H9 (cell line): Measurements from ENCODE around the gene RPS27L. TPM values are rescaled to one million over a fixed set of nuclear protein-coding genes. Genes with fewer than 3 reads are reported as not detected.

Experiments used
- DNase-seq: peaks from one replicate; pipeline ENCODE4 v3.0.0-alpha.2; 2017
- H2AFZ ChIP-seq: one replicate; pipeline ENCODE4 v1.6.1; 2013; ENCODE audit warnings: mild to moderate bottlenecking, low read length, control low read depth, moderate library complexity
- H2AK5ac ChIP-seq: 2 replicates; pipeline ENCODE4 v1.6.1; 2013; ENCODE audit warnings: low read length, control low read depth, mixed read lengths; ENCODE audit not compliant: insufficient read length
- H2BK120ac ChIP-seq: one replicate; pipeline ENCODE4 v1.6.1; 2013; ENCODE audit warnings: low read depth, mild to moderate bottlenecking, low read length, control low read depth, inconsistent platforms; ENCODE audit not compliant: poor library complexity, severe bottlenecking
- H2BK12ac ChIP-seq: 2 replicates; pipeline ENCODE4 v1.6.1; 2013; ENCODE audit warnings: low read length, control low read depth, mixed read lengths, low read depth; ENCODE audit not compliant: insufficient read length
- H2BK15ac ChIP-seq: 2 replicates; pipeline ENCODE4 v1.6.1; 2013; ENCODE audit warnings: low read depth, low read length, control low read depth
- H2BK20ac ChIP-seq: one replicate; pipeline ENCODE4 v1.6.1; 2013; ENCODE audit warnings: low read depth, mild to moderate bottlenecking, low read length, control low read depth, inconsistent platforms; ENCODE audit not compliant: poor library complexity, severe bottlenecking
- H2BK5ac ChIP-seq: 2 replicates; pipeline ENCODE4 v1.6.1; 2013; ENCODE audit warnings: low read length, control low read depth, mixed read lengths; ENCODE audit not compliant: insufficient read length
- H3K14ac ChIP-seq: 2 replicates; pipeline ENCODE4 v1.6.1; 2013; ENCODE audit warnings: low read length, control low read depth; ENCODE audit not compliant: insufficient read depth
- H3K18ac ChIP-seq: 2 replicates; pipeline ENCODE4 v1.6.1; 2013; ENCODE audit warnings: low read depth, mild to moderate bottlenecking, mixed read lengths, low read length, control low read depth; ENCODE audit not compliant: insufficient read length
- H3K23ac ChIP-seq: 2 replicates; pipeline ENCODE4 v1.6.1; 2013; ENCODE audit warnings: low read length, control low read depth, mixed read lengths, low read depth; ENCODE audit not compliant: insufficient read length
- H3K23me2 ChIP-seq: 2 replicates; pipeline ENCODE4 v1.6.1; 2013; ENCODE audit warnings: low read depth, mild to moderate bottlenecking, mixed read lengths, low read length, control low read depth; ENCODE audit not compliant: insufficient read length, poor library complexity, severe bottlenecking
- H3K27ac ChIP-seq: 2 replicates; pipeline ENCODE4 v1.5.1; 2013; ENCODE audit warnings: low read length, control low read depth, mixed read lengths, low read depth; ENCODE audit not compliant: insufficient read length
- H3K27me3 ChIP-seq: 2 replicates; pipeline ENCODE4 v1.6.1; 2013; ENCODE audit warnings: low read length, control low read depth, inconsistent platforms; ENCODE audit not compliant: insufficient read depth
- H3K4ac ChIP-seq: 2 replicates; pipeline ENCODE4 v1.6.1; 2013; ENCODE audit warnings: low read depth, mild to moderate bottlenecking, control low read depth, inconsistent platforms, low read length, moderate library complexity
- H3K4me1 ChIP-seq: 2 replicates; pipeline ENCODE4 v1.6.1; 2013; ENCODE audit warnings: low read length, control low read depth, inconsistent platforms; ENCODE audit not compliant: insufficient read depth
- H3K4me2 ChIP-seq: 2 replicates; pipeline ENCODE4 v1.6.1; 2013; ENCODE audit warnings: low read length, control low read depth, mixed read lengths; ENCODE audit not compliant: insufficient read length, insufficient read depth
- H3K56ac ChIP-seq: 2 replicates; pipeline ENCODE4 v1.6.1; 2013; ENCODE audit warnings: low read depth, mild to moderate bottlenecking, mixed read lengths, low read length, control low read depth; ENCODE audit not compliant: insufficient read length
- H3K79me1 ChIP-seq: 2 replicates; pipeline ENCODE4 v1.6.1; 2013; ENCODE audit warnings: low read depth, mild to moderate bottlenecking, moderate library complexity, low read length, control low read depth, inconsistent platforms; ENCODE audit not compliant: insufficient read depth, poor library complexity, severe bottlenecking
- H3K79me2 ChIP-seq: 2 replicates; pipeline ENCODE4 v1.6.1; 2013; ENCODE audit warnings: low read length, control low read depth, inconsistent platforms; ENCODE audit not compliant: insufficient read depth
- H3K9ac ChIP-seq: 2 replicates; pipeline ENCODE4 v1.6.1; 2013; ENCODE audit warnings: low read length, control low read depth, mixed read lengths; ENCODE audit not compliant: insufficient read length; ENCODE audit errors: extremely low read depth
- H3K9me3 ChIP-seq: one replicate; pipeline ENCODE4 v1.6.1; 2013; ENCODE audit warnings: low read depth, low read length, inconsistent platforms; ENCODE audit not compliant: control insufficient read depth
- H3T11ph ChIP-seq: one replicate; pipeline ENCODE4 v1.6.1; 2013; ENCODE audit warnings: mild to moderate bottlenecking, low read length, control low read depth, inconsistent platforms
- H4K20me1 ChIP-seq: one replicate; pipeline ENCODE4 v1.6.1; 2013; ENCODE audit not compliant: control insufficient read depth, insufficient read length, insufficient read depth
- H4K5ac ChIP-seq: 2 replicates; pipeline ENCODE4 v1.6.1; 2013; ENCODE audit warnings: low read depth, mild to moderate bottlenecking, mixed read lengths, low read length, control low read depth; ENCODE audit not compliant: insufficient read length
- H4K8ac ChIP-seq: replicated peaks from 2 replicates; pipeline ENCODE4 v1.6.1; 2013; ENCODE audit warnings: low read length, control low read depth, mixed read lengths, low read depth; ENCODE audit not compliant: insufficient read length
- H4K91ac ChIP-seq: 2 replicates; pipeline ENCODE4 v1.6.1; 2013; ENCODE audit warnings: low read depth, mild to moderate bottlenecking, moderate library complexity, mixed read lengths, low read length, control low read depth; ENCODE audit not compliant: insufficient read length
- H3K27ac Mint-ChIP-seq, 3 experiments: 2 replicates in 2 of 3; 3 replicates in 1 of 3; pipeline ENCODE4 v1.8.0; 2020 to 2021; ENCODE audit warnings: mixed read lengths in 3 of 3, mild to moderate bottlenecking in 1 of 3, moderate library complexity in 1 of 3
- H3K27me3 Mint-ChIP-seq: 2 replicates; pipeline ENCODE4 v1.8.0; 2021; ENCODE audit warnings: low read depth, mild to moderate bottlenecking, moderate library complexity, mixed read lengths
- H3K36me3 Mint-ChIP-seq, 3 experiments: 2 replicates in 2 of 3; 3 replicates in 1 of 3; pipeline ENCODE4 v1.8.0; 2020 to 2021; ENCODE audit warnings: low read depth in 3 of 3, mixed read lengths in 3 of 3; ENCODE audit not compliant: insufficient read depth in 1 of 3
- H3K4me1 Mint-ChIP-seq, 2 experiments: 2 replicates each; pipeline ENCODE4 v1.8.0; 2020; ENCODE audit warnings: mixed read lengths in 2 of 2
- H3K4me3 Mint-ChIP-seq, 2 experiments: 2 replicates in 1 of 2; 3 replicates in 1 of 2; pipeline ENCODE4 v1.8.0; 2020 to 2021; ENCODE audit warnings: mild to moderate bottlenecking in 2 of 2, mixed read lengths in 2 of 2, moderate library complexity in 1 of 2
- H3K9me3 Mint-ChIP-seq, 2 experiments: 2 replicates in 1 of 2; 3 replicates in 1 of 2; pipeline ENCODE4 v1.8.0; 2020; ENCODE audit warnings: mild to moderate bottlenecking in 2 of 2, mixed read lengths in 2 of 2, moderate library complexity in 1 of 2
- WGBS: extraction: QIAGEN DNeasy Blood & Tissue Kit; methylation state at CpG from one replicate; pipeline ENCODE4 v1.1.7; 2013; ENCODE audit warnings: missing lambda C conversion rate, low lambda C conversion rate, mixed read lengths; ENCODE audit not compliant: insufficient read length; ENCODE audit errors: extremely low coverage; 5-methylcytosine and 5-hydroxymethylcytosine counted together
- total RNA-seq: library from RNA; stranded (reverse); gene quantifications from 2 replicates; pipeline ENCODE4 v1.2.1, GENCODE V29; 2021
- TF ChIP-seq, protein P1 (sequence below): fragments of 200-600 bp; sonication (generic); conservative IDR thresholded peaks from 3 replicates; pipeline ENCODE4 v1.8.0; 2021; ENCODE audit warnings: antibody characterized with exemption, mild to moderate bottlenecking

The RPS27L gene
- total RNA-seq, 1 experiment from 2014 or later = 180 TPM

DNA sequence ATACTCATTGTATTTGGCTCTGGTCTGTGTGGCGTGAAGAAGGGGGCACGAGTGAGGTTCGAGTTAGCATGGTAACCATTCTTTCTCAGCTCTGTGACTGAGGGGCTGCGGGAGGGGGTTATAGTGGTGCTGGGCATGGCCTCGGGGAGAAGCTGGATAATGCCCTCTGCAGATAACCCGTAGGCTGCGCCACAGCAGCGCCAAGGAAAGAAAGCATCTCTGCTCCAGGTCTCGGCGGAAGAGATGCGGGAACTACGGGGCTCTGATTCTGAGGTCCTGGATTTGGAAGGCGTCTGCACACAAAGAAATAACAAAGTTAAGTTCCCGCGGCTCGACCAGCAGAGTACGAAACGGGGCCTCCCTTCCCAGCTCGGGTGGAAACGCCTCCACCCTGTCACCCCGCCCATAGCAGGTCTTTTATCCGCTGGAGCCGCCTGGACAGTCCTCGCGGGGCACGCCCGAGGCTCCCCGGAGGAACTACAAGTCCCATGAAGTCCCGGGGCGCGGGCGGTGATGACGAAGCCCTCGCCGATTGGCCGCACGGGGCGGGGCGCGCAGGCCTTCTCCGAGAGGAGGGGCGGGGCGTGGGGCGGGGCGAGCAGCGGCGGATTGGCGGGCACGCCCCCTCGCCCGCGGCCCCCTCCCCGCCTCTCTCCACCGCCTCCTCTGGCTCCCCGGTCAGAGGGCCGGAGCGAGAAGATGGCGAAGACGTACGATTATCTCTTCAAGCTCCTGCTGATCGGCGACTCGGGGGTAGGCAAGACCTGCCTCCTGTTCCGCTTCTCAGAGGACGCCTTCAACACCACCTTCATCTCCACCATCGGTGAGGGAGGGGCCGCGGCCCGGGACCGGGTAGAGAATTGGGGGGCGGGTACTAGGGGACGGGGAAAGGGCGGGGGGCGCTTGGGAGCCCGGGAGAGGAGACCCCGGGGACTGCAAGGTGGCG lies 31.9 kb upstream of the RPS27L start, which contains the start of gene RAB8B:
RAB8B (plus strand) TSS at position 681 of the 946 bp plus-strand sequence; CDS start at position 700, 19 bp downstream.
- peak within 1 kb of the TSS; percentile 25; the same call in 1 of the 2 replicates for H3K14ac ChIP-seq
- peak within 1 kb of the TSS; percentile 65 for H3K9ac ChIP-seq
- H4K20me1 ChIP-seq = no peaks in the 10 kb centered on the region
- no peak within 1 kb of the TSS for H2BK5ac ChIP-seq
- Mint-ChIP-seq H3K27ac (peak within 1 kb of the TSS; percentile 94 to 97 (median 97)), H3K27me3 (no peaks in the 10 kb centered on the region), H3K9me3 (no peaks in the 10 kb centered on the region), H3K36me3 (no peaks in the 10 kb centered on the region), H3K4me1 (peaks cover 38 to 40% of the 10 kb centered on the region in 2 experiments), H3K4me3 (peak within 1 kb of the TSS; percentile 89 to 91)
- H3K9me3 ChIP-seq = no peaks in the 10 kb centered on the region
- peak within 1 kb of the TSS; percentile 98 for H3K4me2 ChIP-seq
- TF ChIP-seq, protein P1, sequence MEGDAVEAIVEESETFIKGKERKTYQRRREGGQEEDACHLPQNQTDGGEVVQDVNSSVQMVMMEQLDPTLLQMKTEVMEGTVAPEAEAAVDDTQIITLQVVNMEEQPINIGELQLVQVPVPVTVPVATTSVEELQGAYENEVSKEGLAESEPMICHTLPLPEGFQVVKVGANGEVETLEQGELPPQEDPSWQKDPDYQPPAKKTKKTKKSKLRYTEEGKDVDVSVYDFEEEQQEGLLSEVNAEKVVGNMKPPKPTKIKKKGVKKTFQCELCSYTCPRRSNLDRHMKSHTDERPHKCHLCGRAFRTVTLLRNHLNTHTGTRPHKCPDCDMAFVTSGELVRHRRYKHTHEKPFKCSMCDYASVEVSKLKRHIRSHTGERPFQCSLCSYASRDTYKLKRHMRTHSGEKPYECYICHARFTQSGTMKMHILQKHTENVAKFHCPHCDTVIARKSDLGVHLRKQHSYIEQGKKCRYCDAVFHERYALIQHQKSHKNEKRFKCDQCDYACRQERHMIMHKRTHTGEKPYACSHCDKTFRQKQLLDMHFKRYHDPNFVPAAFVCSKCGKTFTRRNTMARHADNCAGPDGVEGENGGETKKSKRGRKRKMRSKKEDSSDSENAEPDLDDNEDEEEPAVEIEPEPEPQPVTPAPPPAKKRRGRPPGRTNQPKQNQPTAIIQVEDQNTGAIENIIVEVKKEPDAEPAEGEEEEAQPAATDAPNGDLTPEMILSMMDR = no peak
- H4K8ac ChIP-seq = no peak within 1 kb of the TSS
- peaks cover 11% of the 10 kb centered on the region; the same call in 1 of the 2 replicates for H3K79me2 ChIP-seq
- no peak within 1 kb of the TSS for H2BK12ac ChIP-seq
- no peak within 1 kb of the TSS for H3K4ac ChIP-seq
- peak within 1 kb of the TSS; percentile 36 for H3K18ac ChIP-seq
- no peak within 1 kb of the TSS for H3K23ac ChIP-seq
- no peak within 1 kb of the TSS for H3K56ac ChIP-seq
- H2BK20ac ChIP-seq = no peak within 1 kb of the TSS
- no peak within 1 kb of the TSS for H3K27ac ChIP-seq
- no peaks in the 10 kb centered on the region for H3K4me1 ChIP-seq
- H2BK120ac ChIP-seq = no peak within 1 kb of the TSS
- H4K91ac ChIP-seq = no peak within 1 kb of the TSS
- H3T11ph ChIP-seq = no peak within 1 kb of the TSS
- peak; percentile 98 for DNase-seq
- no CpG with 5 or more reads among the region's 77 CpGs for WGBS
- no peak within 1 kb of the TSS; the same call in 1 of the 2 replicates for H2BK15ac ChIP-seq
- H2AK5ac ChIP-seq = no peak within 1 kb of the TSS
- no peak within 1 kb of the TSS for H4K5ac ChIP-seq
- no peak within 1 kb of the TSS for H2AFZ ChIP-seq
- H3K27me3 ChIP-seq = no peaks in the 10 kb centered on the region
- H3K79me1 ChIP-seq = no peaks in the 10 kb centered on the region
- H3K23me2 ChIP-seq = peaks cover 7% of the 10 kb centered on the region
